ENCODE results near the gene DSG4.

Gene DSG4

DNA sequence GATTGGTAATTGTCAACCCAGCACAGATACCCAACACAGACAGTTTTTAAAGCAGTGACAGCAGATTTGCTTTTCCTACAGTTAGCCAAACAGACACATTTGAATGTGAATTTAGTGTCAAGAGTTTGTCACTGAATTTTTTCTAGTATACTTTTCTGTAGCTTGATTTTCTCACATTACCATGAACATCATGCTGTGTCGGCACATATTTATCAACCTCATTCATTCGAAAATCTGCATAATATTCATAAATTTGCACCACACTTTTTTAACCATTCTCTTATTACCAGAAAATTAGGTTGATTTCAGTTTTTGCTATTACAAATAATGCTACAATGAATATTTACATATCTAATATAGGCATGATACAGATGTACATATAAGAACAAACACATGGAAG, 43.9 kb downstream of the DSG4 start (continued):
- TF ChIP-seq BCL11A (tag by site-specific recombination; IDR thresholded peaks at IDR 0.05; ENCODE audit: low read depth), result no peak
- no peak for TF ChIP-seq HOXD13 (CRISPR knock-in tag; IDR thresholded peaks at IDR 0.05; ENCODE audit: borderline replicate concordance)
- TF ChIP-seq HOXA7 (CRISPR knock-in tag; IDR thresholded peaks at IDR 0.05; ENCODE audit: borderline replicate concordance), result no peak
- TF ChIP-seq OSR2 (tag by site-specific recombination; IDR thresholded peaks at IDR 0.05), result no peak
- TF ChIP-seq ZNF214 (tag by site-specific recombination; IDR thresholded peaks at IDR 0.05; ENCODE audit: borderline replicate concordance), result no peak
- TF ChIP-seq TCF7L2 (IDR thresholded peaks at IDR 0.05; ENCODE audit: borderline replicate concordance, low read depth, low read length), result no peak
- no peak for TF ChIP-seq SALL2 (tag by site-specific recombination; IDR thresholded peaks at IDR 0.05; ENCODE audit: borderline replicate concordance)
- TF ChIP-seq, protein P1, sequence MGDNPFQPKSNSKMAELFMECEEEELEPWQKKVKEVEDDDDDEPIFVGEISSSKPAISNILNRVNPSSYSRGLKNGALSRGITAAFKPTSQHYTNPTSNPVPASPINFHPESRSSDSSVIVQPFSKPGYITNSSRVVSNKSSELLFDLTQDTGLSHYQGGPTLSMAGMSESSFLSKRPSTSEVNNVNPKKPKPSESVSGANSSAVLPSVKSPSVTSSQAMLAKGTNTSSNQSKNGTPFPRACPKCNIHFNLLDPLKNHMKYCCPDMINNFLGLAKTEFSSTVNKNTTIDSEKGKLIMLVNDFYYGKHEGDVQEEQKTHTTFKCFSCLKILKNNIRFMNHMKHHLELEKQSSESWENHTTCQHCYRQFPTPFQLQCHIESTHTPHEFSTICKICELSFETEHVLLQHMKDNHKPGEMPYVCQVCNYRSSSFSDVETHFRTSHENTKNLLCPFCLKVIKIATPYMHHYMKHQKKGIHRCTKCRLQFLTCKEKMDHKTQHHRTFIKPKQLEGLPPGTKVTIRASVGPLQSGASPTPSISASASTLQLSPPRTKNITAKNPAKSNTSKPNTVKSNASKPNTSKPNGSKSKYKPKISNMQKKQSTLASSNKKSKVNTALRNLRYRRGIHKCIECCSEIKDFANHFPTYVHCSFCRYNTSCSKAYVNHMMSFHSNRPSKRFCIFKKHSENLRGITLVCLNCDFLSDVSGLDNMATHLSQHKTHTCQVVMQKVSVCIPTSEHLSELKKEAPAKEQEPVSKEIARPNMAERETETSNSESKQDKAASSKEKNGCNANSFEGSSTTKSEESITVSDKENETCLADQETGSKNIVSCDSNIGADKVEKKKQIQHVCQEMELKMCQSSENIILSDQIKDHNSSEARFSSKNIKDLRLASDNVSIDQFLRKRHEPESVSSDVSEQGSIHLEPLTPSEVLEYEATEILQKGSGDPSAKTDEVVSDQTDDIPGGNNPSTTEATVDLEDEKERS (tag by site-specific recombination; IDR thresholded peaks at IDR 0.05), result no peak
- no peak for TF ChIP-seq ZNF23 (tag by site-specific recombination; IDR thresholded peaks at IDR 0.05; ENCODE audit: borderline replicate concordance)
- TF ChIP-seq, protein P2, sequence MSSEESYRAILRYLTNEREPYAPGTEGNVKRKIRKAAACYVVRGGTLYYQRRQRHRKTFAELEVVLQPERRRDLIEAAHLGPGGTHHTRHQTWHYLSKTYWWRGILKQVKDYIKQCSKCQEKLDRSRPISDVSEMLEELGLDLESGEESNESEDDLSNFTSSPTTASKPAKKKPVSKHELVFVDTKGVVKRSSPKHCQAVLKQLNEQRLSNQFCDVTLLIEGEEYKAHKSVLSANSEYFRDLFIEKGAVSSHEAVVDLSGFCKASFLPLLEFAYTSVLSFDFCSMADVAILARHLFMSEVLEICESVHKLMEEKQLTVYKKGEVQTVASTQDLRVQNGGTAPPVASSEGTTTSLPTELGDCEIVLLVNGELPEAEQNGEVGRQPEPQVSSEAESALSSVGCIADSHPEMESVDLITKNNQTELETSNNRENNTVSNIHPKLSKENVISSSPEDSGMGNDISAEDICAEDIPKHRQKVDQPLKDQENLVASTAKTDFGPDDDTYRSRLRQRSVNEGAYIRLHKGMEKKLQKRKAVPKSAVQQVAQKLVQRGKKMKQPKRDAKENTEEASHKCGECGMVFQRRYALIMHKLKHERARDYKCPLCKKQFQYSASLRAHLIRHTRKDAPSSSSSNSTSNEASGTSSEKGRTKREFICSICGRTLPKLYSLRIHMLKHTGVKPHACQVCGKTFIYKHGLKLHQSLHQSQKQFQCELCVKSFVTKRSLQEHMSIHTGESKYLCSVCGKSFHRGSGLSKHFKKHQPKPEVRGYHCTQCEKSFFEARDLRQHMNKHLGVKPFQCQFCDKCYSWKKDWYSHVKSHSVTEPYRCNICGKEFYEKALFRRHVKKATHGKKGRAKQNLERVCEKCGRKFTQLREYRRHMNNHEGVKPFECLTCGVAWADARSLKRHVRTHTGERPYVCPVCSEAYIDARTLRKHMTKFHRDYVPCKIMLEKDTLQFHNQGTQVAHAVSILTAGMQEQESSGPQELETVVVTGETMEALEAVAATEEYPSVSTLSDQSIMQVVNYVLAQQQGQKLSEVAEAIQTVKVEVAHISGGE (tag by site-specific recombination; conservative IDR thresholded peaks at IDR 0.05; ENCODE audit: low read depth), result no peak

DNA sequence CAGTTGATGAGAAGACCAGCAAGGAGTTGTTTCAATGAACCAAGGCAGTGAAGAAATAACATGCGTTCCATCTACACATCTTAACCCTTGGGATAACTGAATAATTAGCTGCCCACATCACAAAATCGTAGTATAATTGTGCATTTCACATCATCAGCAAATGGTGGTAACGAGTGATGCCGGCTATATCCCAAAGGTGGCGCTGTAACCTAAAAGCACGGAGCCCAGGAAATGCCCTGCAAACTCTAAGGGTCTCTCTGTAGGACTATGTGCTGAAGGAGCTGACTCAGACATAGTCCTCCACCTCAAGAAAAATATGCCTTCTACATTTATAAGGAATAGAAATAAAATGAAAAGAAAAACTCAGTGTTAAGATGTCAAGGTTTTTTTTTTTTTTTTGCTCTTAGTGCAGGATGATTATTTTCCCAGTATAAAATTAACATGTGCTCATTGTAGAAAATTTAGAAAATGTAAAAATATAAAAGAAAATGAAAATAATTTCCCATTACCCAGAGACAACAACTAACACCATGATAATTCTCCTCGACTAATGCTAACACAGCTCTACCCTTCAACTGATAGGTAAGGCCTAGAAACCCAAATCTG, 47.9 kb downstream of the DSG4 start:
- no peak overlapping the region for H3K27ac ChIP-seq (ENCODE audit: extremely low read depth, low read depth, low read length)
- H3K9me3 ChIP-seq (ENCODE audit: control insufficient read depth, insufficient read depth, low read depth, low read length), result no peaks in the 10 kb centered on the region
- no peak overlapping the region for H3K4me3 ChIP-seq (ENCODE audit: low read depth, low read length)
- TF ChIP-seq SP7 (tag by site-specific recombination; IDR thresholded peaks at IDR 0.05) (no peak), ZSCAN16 (tag by site-specific recombination; IDR thresholded peaks at IDR 0.05) (no peak), ZNF660 (tag by site-specific recombination; IDR thresholded peaks at IDR 0.05) (0 out of 2 replicates have a peak, but pooled peaks have one; percentile 25), ZNF19 (tag by site-specific recombination; IDR thresholded peaks at IDR 0.05; ENCODE audit: low read depth) (no peak), ZNF654 (tag by site-specific recombination; IDR thresholded peaks at IDR 0.05; ENCODE audit: low read depth) (peak; percentile 64), HOXC10 (CRISPR knock-in tag; IDR thresholded peaks at IDR 0.05) (no peak), HOXA7 (CRISPR knock-in tag; IDR thresholded peaks at IDR 0.05; ENCODE audit: borderline replicate concordance) (no peak), ZNF157 (tag by site-specific recombination; IDR thresholded peaks at IDR 0.05) (no peak), ZNF501 (tag by site-specific recombination; IDR thresholded peaks at IDR 0.05) (0 out of 2 replicates have a peak, but pooled peaks have one; percentile 30)
- TF ChIP-seq, protein P3, sequence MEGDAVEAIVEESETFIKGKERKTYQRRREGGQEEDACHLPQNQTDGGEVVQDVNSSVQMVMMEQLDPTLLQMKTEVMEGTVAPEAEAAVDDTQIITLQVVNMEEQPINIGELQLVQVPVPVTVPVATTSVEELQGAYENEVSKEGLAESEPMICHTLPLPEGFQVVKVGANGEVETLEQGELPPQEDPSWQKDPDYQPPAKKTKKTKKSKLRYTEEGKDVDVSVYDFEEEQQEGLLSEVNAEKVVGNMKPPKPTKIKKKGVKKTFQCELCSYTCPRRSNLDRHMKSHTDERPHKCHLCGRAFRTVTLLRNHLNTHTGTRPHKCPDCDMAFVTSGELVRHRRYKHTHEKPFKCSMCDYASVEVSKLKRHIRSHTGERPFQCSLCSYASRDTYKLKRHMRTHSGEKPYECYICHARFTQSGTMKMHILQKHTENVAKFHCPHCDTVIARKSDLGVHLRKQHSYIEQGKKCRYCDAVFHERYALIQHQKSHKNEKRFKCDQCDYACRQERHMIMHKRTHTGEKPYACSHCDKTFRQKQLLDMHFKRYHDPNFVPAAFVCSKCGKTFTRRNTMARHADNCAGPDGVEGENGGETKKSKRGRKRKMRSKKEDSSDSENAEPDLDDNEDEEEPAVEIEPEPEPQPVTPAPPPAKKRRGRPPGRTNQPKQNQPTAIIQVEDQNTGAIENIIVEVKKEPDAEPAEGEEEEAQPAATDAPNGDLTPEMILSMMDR (tag by site-specific recombination; IDR thresholded peaks at IDR 0.05), result peak; percentile 57
- TF ChIP-seq, protein P4, sequence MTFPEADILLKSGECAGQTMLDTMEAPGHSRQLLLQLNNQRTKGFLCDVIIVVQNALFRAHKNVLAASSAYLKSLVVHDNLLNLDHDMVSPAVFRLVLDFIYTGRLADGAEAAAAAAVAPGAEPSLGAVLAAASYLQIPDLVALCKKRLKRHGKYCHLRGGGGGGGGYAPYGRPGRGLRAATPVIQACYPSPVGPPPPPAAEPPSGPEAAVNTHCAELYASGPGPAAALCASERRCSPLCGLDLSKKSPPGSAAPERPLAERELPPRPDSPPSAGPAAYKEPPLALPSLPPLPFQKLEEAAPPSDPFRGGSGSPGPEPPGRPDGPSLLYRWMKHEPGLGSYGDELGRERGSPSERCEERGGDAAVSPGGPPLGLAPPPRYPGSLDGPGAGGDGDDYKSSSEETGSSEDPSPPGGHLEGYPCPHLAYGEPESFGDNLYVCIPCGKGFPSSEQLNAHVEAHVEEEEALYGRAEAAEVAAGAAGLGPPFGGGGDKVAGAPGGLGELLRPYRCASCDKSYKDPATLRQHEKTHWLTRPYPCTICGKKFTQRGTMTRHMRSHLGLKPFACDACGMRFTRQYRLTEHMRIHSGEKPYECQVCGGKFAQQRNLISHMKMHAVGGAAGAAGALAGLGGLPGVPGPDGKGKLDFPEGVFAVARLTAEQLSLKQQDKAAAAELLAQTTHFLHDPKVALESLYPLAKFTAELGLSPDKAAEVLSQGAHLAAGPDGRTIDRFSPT (tag by site-specific recombination; IDR thresholded peaks at IDR 0.05), result no peak
- TF ChIP-seq, protein P5, sequence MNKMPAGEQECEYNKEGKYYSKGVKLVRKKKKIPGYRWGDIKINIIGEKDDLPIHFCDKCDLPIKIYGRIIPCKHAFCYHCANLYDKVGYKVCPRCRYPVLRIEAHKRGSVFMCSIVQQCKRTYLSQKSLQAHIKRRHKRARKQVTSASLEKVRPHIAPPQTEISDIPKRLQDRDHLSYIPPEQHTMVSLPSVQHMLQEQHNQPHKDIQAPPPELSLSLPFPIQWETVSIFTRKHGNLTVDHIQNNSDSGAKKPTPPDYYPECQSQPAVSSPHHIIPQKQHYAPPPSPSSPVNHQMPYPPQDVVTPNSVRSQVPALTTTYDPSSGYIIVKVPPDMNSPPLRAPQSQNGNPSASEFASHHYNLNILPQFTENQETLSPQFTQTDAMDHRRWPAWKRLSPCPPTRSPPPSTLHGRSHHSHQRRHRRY (tag by site-specific recombination; IDR thresholded peaks at IDR 0.05), result no peak
- no peaks in the 10 kb centered on the region for H3K4me1 ChIP-seq (ENCODE audit: control insufficient read depth, insufficient read depth, low read length)
- POLR2A ChIA-PET, result no interaction called here
- no peaks in the 10 kb centered on the region for H3K36me3 ChIP-seq (ENCODE audit: control insufficient read depth in 2 of 2, insufficient read depth in 1 of 2, low read length in 2 of 2)
- CTCF ChIA-PET, result interaction anchor here (0.5 to 5.2 kb wide), 65 partner anchors 10 to 1961 kb away, joined by 3 to 62 read pairs (median 4); partner anchors contain the start of gene TTR
